H1 (cell line): Measurements from ENCODE around the gene JADE1. TPM values are rescaled to one million over a fixed set of nuclear protein-coding genes. Genes with fewer than 3 reads are reported as not detected.

ENCODE experiments used
- CTCF ChIA-PET: fragments of 300-600 bp; sonication (Branson Sonifier 250); formaldehyde crosslinking; loops from one replicate; lab custom pipeline; 2021; ENCODE audit not compliant: partially characterized antibody; lab: Charles Lee
- POLR2A ChIA-PET: fragments of 300-600 bp; sonication (Branson Sonifier 250); formaldehyde crosslinking; loops from one replicate; lab custom pipeline; 2021; ENCODE audit warnings: inconsistent platforms; ENCODE audit not compliant: partially characterized antibody; lab: Charles Lee
- DNase-seq, 2 experiments: peaks; one replicate each; pipeline versions ENCODE4 v3.0.0 to v3.0.0-alpha.2; 2010 to 2022; ENCODE audit warnings: low spot score in 2 of 2, low read depth in 1 of 2, mixed read lengths in 1 of 2
- FAIRE-seq: peaks from 2 replicates; lab custom pipeline; 2011; peaks lifted over from hg19 to GRCh38; lab: Jason Lieb, UNC
- H2AFZ ChIP-seq: 2 replicates; pipeline ENCODE4 v1.8.1; 2012; ENCODE audit warnings: low read length, inconsistent platforms
- H2AK5ac ChIP-seq: 2 replicates; pipeline ENCODE4 v1.6.1; 2013; ENCODE audit warnings: low read depth, low read length
- H2BK120ac ChIP-seq: replicated peaks from 2 replicates; pipeline ENCODE3; 2013; ENCODE audit warnings: low read depth, low read length, inconsistent platforms
- H2BK12ac ChIP-seq: 2 replicates; pipeline ENCODE4 v1.6.1; 2013; ENCODE audit warnings: low read depth, low read length
- H2BK15ac ChIP-seq: 2 replicates; pipeline ENCODE4 v1.6.1; 2013; ENCODE audit warnings: low read length
- H2BK20ac ChIP-seq: 2 replicates; pipeline ENCODE4 v1.6.1; 2013; ENCODE audit warnings: low read length
- H2BK5ac ChIP-seq: 2 replicates; pipeline ENCODE4 v1.6.1; 2013; ENCODE audit warnings: low read depth, low read length
- H3K14ac ChIP-seq: 2 replicates; pipeline ENCODE4 v1.6.1; 2013; ENCODE audit warnings: inconsistent platforms; ENCODE audit not compliant: insufficient read length
- H3K18ac ChIP-seq: 2 replicates; pipeline ENCODE4 v1.6.1; 2013; ENCODE audit warnings: low read length; ENCODE audit errors: extremely low read depth
- H3K23ac ChIP-seq: 2 replicates; pipeline ENCODE4 v1.6.1; 2013; ENCODE audit warnings: inconsistent platforms; ENCODE audit not compliant: insufficient read length
- H3K23me2 ChIP-seq: 2 replicates; pipeline ENCODE4 v1.6.1; 2013; ENCODE audit warnings: low read depth, low read length
- H3K27ac ChIP-seq: 2 replicates; pipeline ENCODE4 v1.6.1; 2011; ENCODE audit warnings: low read depth, low read length, inconsistent platforms
- H3K27me3 ChIP-seq, 4 experiments: replicated peaks in 1 of 4; 1 replicate in 1 of 4; 2 replicates in 3 of 4; pipeline versions ENCODE4 v1.6.1 to v1.8.1; 2011 to 2013; ENCODE audit warnings: low read length in 3 of 4, mild to moderate bottlenecking in 3 of 4, inconsistent platforms in 2 of 4, mixed read lengths in 2 of 4, moderate library complexity in 1 of 4; ENCODE audit not compliant: control insufficient read depth in 3 of 4, insufficient read depth in 3 of 4; ENCODE audit errors: extremely low read depth in 1 of 4
- H3K36me3 ChIP-seq, 4 experiments: 2 replicates each; pipeline versions ENCODE4 v1.6.1 to v1.8.1; 2011 to 2013; ENCODE audit warnings: mild to moderate bottlenecking in 4 of 4, low read length in 3 of 4, moderate library complexity in 2 of 4, control low read depth in 1 of 4, inconsistent platforms in 1 of 4; ENCODE audit not compliant: insufficient read depth in 4 of 4, control insufficient read depth in 2 of 4
- H3K4ac ChIP-seq: replicated peaks from 2 replicates; pipeline ENCODE3; 2013; ENCODE audit warnings: low read length, low read depth, mixed read lengths, inconsistent platforms; ENCODE audit not compliant: insufficient read length
- H3K4me1 ChIP-seq, 4 experiments: replicated peaks in 1 of 4; 1 replicate in 1 of 4; 2 replicates in 3 of 4; pipeline versions ENCODE4 v1.6.1 to v1.8.1; 2011 to 2013; ENCODE audit warnings: low read length in 3 of 4, inconsistent platforms in 2 of 4, mixed read lengths in 1 of 4; ENCODE audit not compliant: insufficient read depth in 4 of 4, control insufficient read depth in 3 of 4
- H3K4me2 ChIP-seq, 2 experiments: 2 replicates each; pipeline versions ENCODE4 v1.6.1 to v1.8.1; 2011 to 2013; ENCODE audit warnings: low read depth in 2 of 2, low read length in 2 of 2, control low read depth in 1 of 2, inconsistent platforms in 1 of 2, mild to moderate bottlenecking in 1 of 2; ENCODE audit not compliant: insufficient read depth in 1 of 2
- H3K4me3 ChIP-seq, 4 experiments: fragments of 200-600, 300-600 bp in 1 of 4; sonication (generic), shearing (Covaris generic), sonication (Bioruptor Twin) in 1 of 4; 2 replicates each; pipeline versions ENCODE4 v1.5.1 to v1.8.1; 2011 to 2016; ENCODE audit warnings: low read length in 4 of 4, low read depth in 3 of 4, control low read depth in 2 of 4, inconsistent platforms in 2 of 4, mild to moderate bottlenecking in 2 of 4, mixed read lengths in 1 of 4, moderate library complexity in 1 of 4; ENCODE audit not compliant: insufficient read depth in 2 of 4; ENCODE audit errors: extremely low read depth in 1 of 4
- H3K56ac ChIP-seq: replicated peaks from 2 replicates; pipeline ENCODE3; 2013; ENCODE audit warnings: low read depth, mild to moderate bottlenecking, mixed read lengths, low read length, inconsistent platforms; ENCODE audit not compliant: insufficient read length
- H3K79me1 ChIP-seq: 2 replicates; pipeline ENCODE4 v1.6.1; 2013; ENCODE audit warnings: low read depth, low read length, control low read depth
- H3K79me2 ChIP-seq, 2 experiments: 2 replicates each; pipeline versions ENCODE4 v1.6.1 to v1.8.1; 2012 to 2013; ENCODE audit warnings: low read length in 2 of 2, mild to moderate bottlenecking in 2 of 2, inconsistent platforms in 1 of 2; ENCODE audit not compliant: insufficient read depth in 2 of 2, control insufficient read depth in 1 of 2
- H3K9ac ChIP-seq, 4 experiments: replicated peaks in 1 of 4; 1 replicate in 1 of 4; 2 replicates in 3 of 4; pipeline versions ENCODE4 v1.6.1 to v1.8.1; 2011 to 2013; ENCODE audit warnings: low read depth in 3 of 4, low read length in 3 of 4, control low read depth in 2 of 4, mild to moderate bottlenecking in 2 of 4, moderate library complexity in 2 of 4, inconsistent platforms in 1 of 4; ENCODE audit errors: extremely low read depth in 1 of 4
- H3K9me3 ChIP-seq, 2 experiments: 2 replicates each; pipeline versions ENCODE4 v1.6.1 to v1.8.1; 2012 to 2013; ENCODE audit warnings: mild to moderate bottlenecking in 2 of 2, moderate library complexity in 2 of 2, control low read depth in 1 of 2, inconsistent platforms in 1 of 2, low read depth in 1 of 2, low read length in 1 of 2, mixed read lengths in 1 of 2; ENCODE audit not compliant: insufficient read depth in 2 of 2
- H4K20me1 ChIP-seq, 2 experiments: replicated peaks in 1 of 2; 2 replicates each; pipeline versions ENCODE3 to v1.8.1; 2011 to 2013; ENCODE audit warnings: inconsistent platforms in 2 of 2, low read length in 2 of 2, mild to moderate bottlenecking in 1 of 2; ENCODE audit not compliant: insufficient read depth in 2 of 2, control insufficient read depth in 1 of 2
- H4K5ac ChIP-seq: 2 replicates; pipeline ENCODE4 v1.6.1; 2013; ENCODE audit warnings: low read length, low read depth, mixed read lengths, inconsistent platforms; ENCODE audit not compliant: insufficient read length
- H4K8ac ChIP-seq: 2 replicates; pipeline ENCODE4 v1.8.0; 2013; ENCODE audit warnings: mild to moderate bottlenecking, moderate library complexity, low read length, inconsistent platforms; ENCODE audit not compliant: insufficient read depth; ENCODE audit errors: extremely low read depth
- H4K91ac ChIP-seq: replicated peaks from 2 replicates; pipeline ENCODE3; 2013; ENCODE audit warnings: low read length, mixed read lengths, inconsistent platforms; ENCODE audit not compliant: insufficient read length
- CBX8 ChIP-seq: fragments of 300-800, 300-1000 bp; sonication (generic); IDR thresholded peaks from 2 replicates; pipeline ENCODE4 v1.7.1; 2016; ENCODE audit warnings: low read depth, low read length, borderline replicate concordance
- CHD2 ChIP-seq: IDR thresholded peaks from 2 replicates; pipeline ENCODE4 v1.6.1; 2012; ENCODE audit warnings: low read length, improper control_type of control experiment
- EGR1 ChIP-seq: IDR thresholded peaks from 2 replicates; pipeline ENCODE4 v1.6.1; 2011; ENCODE audit warnings: low read depth, low read length, borderline replicate concordance
- GTF2F1 ChIP-seq: IDR thresholded peaks from 2 replicates; pipeline ENCODE4 v1.6.1; 2012; ENCODE audit warnings: low read depth, low read length, improper control_type of control experiment, borderline replicate concordance
- POU5F1 ChIP-seq: IDR thresholded peaks from 2 replicates; pipeline ENCODE4 v1.6.1; 2011; ENCODE audit warnings: low read depth, mild to moderate bottlenecking, low read length, moderate library complexity
- RAD21 ChIP-seq, 2 experiments: IDR thresholded peaks in 1 of 2; conservative IDR thresholded peaks in 1 of 2; 2 replicates each; pipeline ENCODE4 v1.6.1; 2011; ENCODE audit warnings: low read depth in 2 of 2, low read length in 2 of 2, improper control_type of control experiment in 1 of 2, inconsistent platforms in 1 of 2, mild to moderate bottlenecking in 1 of 2, moderate library complexity in 1 of 2
- RFX5 ChIP-seq: IDR thresholded peaks from 2 replicates; pipeline ENCODE4 v1.6.1; 2011; ENCODE audit warnings: low read depth, low read length, improper control_type of control experiment, borderline replicate concordance
- SAP30 ChIP-seq: fragments of 300-600 bp; sonication (generic); IDR thresholded peaks from 2 replicates; pipeline ENCODE4 v1.7.1; 2012; ENCODE audit warnings: low read length, moderate library complexity, mild to moderate bottlenecking, inconsistent platforms; ENCODE audit not compliant: insufficient read depth, insufficient replicate concordance
- WGBS, 2 experiments: shearing (Covaris generic) in 1 of 2; methylation state at CpG; one replicate each; pipeline versions ENCODE4 v1.1.6 to v1.1.7; 2013 to 2015; ENCODE audit warnings: low lambda C conversion rate in 2 of 2, mixed read lengths in 2 of 2, inconsistent platforms in 1 of 2, low coverage in 1 of 2, missing lambda C conversion rate in 1 of 2; ENCODE audit not compliant: insufficient replicate concordance in 2 of 2, insufficient coverage in 1 of 2, insufficient read length in 1 of 2; ENCODE audit errors: extremely low coverage in 1 of 2, missing lambda C conversion rate in 1 of 2; 5-methylcytosine and 5-hydroxymethylcytosine counted together
- polyA plus RNA-seq, 7 experiments: library from polyadenylated mRNA; depleted of rRNA in 3 of 7; stranded (reverse) in 5 of 7; unstranded in 2 of 7; fragments of >200 nt in 5 of 7; fragments of 200-250 nt in 2 of 7; gene quantifications; 1 replicate in 5 of 7; 2 replicates in 1 of 7; 4 replicates in 1 of 7; pipeline versions ENCODE4 v1.2.1 to v1.2.3, GENCODE V29; 2011 to 2013; ENCODE audit warnings: missing spikeins in 2 of 7, mixed read lengths in 2 of 7
- total RNA-seq: library from RNA; stranded (reverse); fragmentation: NEBNext Ultra II Directional; extraction: Animal tissue kit (Norgen Biotek cat#: 25700); gene quantifications from 2 replicates; pipeline ENCODE4 v1.2.1, GENCODE V29; 2021

Gene JADE1
- total and polyA plus RNA-seq, 2 of the 8 experiments (the other 6 are each of a cell fraction or from before 2014, with no cell fraction given): 37.7 to 213 TPM

GRCh38 chr4:128846063-128846462 is 36.6 kb downstream of the JADE1 start:
- DNase-seq (no peak), FAIRE-seq (no peak)
- Histone ChIP-seq H3K79me2 (peaks cover 28 to 99% of the 10 kb centered on the region in 2 experiments), H3K56ac (no peak overlapping the region), H3K4ac (no peak overlapping the region), H4K91ac (no peak overlapping the region), H3K79me1 (peaks cover 25% of the 10 kb centered on the region), H3K9me3 (no peaks in the 10 kb centered on the region), H3K23me2 (no peaks in the 10 kb centered on the region), H3K27me3 (no peaks in the 10 kb centered on the region), H4K20me1 (peaks cover 51 to 54% of the 10 kb centered on the region in 2 experiments), H3K23ac (no peak overlapping the region), H2AK5ac (no peak overlapping the region), H2BK120ac (no peak overlapping the region), H3K36me3 (peaks cover 72 to 95% (median 89%) of the 10 kb centered on the region in 4 experiments), H3K18ac (no peak overlapping the region), H2BK15ac (no peak overlapping the region), H3K4me2 (no peak overlapping the region), H2AFZ (no peak overlapping the region), H3K4me3 (no peak overlapping the region), H4K5ac (no peak overlapping the region), H4K8ac (no peak overlapping the region), H3K4me1 (peaks cover 0 to 7% (median 0%) of the 10 kb centered on the region in 4 experiments; a peak in 4 of 7 replicates), H2BK20ac (no peak overlapping the region), H2BK12ac (no peak overlapping the region), H3K27ac (no peak overlapping the region), H2BK5ac (no peak overlapping the region; the same call in 1 of the 2 replicates), H3K9ac (no peak overlapping the region), H3K14ac (no peak overlapping the region)
- POLR2A ChIA-PET: interaction anchor here (1.3 to 21.1 kb wide), 3 partner anchors 12 to 23 kb away, joined by 3 to 204 read pairs (median 3); no protein-coding TSS in a partner anchor
- 89% methylated on average over 4 of the region's 4 CpGs; no CpG with 5 or more reads in 1 of the 2 experiments for WGBS, 2 experiments
- CTCF ChIA-PET: interaction anchor here (1.8 to 2.8 kb wide), 2 partner anchors 10 to 17 kb away, joined by 5 to 15 read pairs; no protein-coding TSS in a partner anchor
- TF ChIP-seq CHD2 (no peak), RAD21 (IDR thresholded peaks at IDR 0.05 in 1 of 2, conservative IDR thresholded peaks at IDR 0.05 in 1 of 2; ENCODE audit: low read depth in 2 of 2, low read length in 2 of 2) (no peak), GTF2F1 (no peak), SAP30 (no peak), RFX5 (no peak), CBX8 (no peak), POU5F1 (no peak), EGR1 (no peak)
